PFSK-1 (cell line): ENCODE measurements around the gene UBXN1.

ENCODE experiments used
- FOXP2 ChIP-seq: optimal IDR thresholded peaks from 2 replicates; pipeline ENCODE3; 2011; ENCODE audit warnings: borderline replicate concordance, control low read depth, inconsistent platforms; ENCODE audit not compliant: insufficient read depth; ENCODE audit errors: extremely low read length, extremely low read depth
- POLR2AphosphoS5 ChIP-seq: IDR thresholded peaks from 2 replicates; pipeline ENCODE4 v1.6.1; 2012; ENCODE audit warnings: low read depth, mild to moderate bottlenecking, control low read depth, low read length, moderate library complexity
- SIN3A ChIP-seq: IDR thresholded peaks from 2 replicates; pipeline ENCODE4 v1.6.1; 2012; ENCODE audit warnings: mild to moderate bottlenecking, low read length, moderate library complexity, borderline replicate concordance; ENCODE audit not compliant: insufficient read depth
- TAF1 ChIP-seq: IDR thresholded peaks from 2 replicates; pipeline ENCODE4 v1.6.1; 2012; ENCODE audit warnings: low read length, control low read depth, borderline replicate concordance; ENCODE audit not compliant: insufficient read depth
- TF ChIP-seq, protein P1 (sequence below), 2 experiments: IDR thresholded peaks; 2 replicates each; pipeline versions ENCODE4 v1.6.1 to v1.8.0; 2011 to 2012; ENCODE audit warnings: low read depth in 2 of 2, low read length in 2 of 2, control low read depth in 1 of 2, inconsistent platforms in 1 of 2, mild to moderate bottlenecking in 1 of 2, moderate library complexity in 1 of 2; ENCODE audit not compliant: insufficient read depth in 1 of 2

UBXN1 gene

DNA sequence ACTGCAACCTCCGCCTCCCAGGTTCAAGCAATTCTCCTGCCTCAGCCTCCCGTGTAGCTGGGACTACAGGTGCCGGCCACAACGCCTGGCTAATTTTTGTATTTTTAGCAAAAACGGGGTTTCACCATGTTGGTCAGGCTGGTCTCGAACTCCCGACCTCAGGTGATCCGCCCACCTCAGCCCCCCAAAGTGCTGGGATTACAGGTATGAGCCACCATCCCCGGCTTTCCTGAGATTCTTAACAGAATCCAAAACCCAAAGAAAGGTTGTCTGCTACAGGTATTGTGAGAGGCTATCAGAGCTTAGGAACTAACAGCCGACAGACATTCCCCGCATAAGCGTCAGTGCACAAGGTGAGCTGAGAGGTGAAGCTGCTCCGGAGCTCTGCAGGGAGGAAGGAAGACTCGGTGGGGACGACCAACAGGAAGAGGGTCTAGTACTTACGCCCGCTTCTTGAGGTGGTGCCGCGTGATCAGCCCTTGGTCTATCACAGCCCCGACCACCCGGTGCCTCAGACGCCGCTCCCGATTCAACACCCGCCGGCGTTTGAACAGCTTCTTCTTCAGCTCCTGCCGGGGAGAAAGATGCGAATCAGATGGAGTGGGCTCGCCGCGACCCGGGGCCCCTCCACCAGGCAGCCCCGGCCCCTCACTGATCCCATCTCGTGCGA, 14.3 kb downstream of the UBXN1 start:
- TF ChIP-seq FOXP2, result no peak
- TF ChIP-seq, protein P1, sequence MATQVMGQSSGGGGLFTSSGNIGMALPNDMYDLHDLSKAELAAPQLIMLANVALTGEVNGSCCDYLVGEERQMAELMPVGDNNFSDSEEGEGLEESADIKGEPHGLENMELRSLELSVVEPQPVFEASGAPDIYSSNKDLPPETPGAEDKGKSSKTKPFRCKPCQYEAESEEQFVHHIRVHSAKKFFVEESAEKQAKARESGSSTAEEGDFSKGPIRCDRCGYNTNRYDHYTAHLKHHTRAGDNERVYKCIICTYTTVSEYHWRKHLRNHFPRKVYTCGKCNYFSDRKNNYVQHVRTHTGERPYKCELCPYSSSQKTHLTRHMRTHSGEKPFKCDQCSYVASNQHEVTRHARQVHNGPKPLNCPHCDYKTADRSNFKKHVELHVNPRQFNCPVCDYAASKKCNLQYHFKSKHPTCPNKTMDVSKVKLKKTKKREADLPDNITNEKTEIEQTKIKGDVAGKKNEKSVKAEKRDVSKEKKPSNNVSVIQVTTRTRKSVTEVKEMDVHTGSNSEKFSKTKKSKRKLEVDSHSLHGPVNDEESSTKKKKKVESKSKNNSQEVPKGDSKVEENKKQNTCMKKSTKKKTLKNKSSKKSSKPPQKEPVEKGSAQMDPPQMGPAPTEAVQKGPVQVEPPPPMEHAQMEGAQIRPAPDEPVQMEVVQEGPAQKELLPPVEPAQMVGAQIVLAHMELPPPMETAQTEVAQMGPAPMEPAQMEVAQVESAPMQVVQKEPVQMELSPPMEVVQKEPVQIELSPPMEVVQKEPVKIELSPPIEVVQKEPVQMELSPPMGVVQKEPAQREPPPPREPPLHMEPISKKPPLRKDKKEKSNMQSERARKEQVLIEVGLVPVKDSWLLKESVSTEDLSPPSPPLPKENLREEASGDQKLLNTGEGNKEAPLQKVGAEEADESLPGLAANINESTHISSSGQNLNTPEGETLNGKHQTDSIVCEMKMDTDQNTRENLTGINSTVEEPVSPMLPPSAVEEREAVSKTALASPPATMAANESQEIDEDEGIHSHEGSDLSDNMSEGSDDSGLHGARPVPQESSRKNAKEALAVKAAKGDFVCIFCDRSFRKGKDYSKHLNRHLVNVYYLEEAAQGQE (IDR thresholded peaks at IDR 0.05; ENCODE audit: insufficient read depth in 1 of 2, low read depth in 2 of 2, low read length in 2 of 2), result no peak
- TF ChIP-seq POLR2AphosphoS5, result no peak
- TF ChIP-seq TAF1, result no peak
- TF ChIP-seq SIN3A, result no peak

DNA sequence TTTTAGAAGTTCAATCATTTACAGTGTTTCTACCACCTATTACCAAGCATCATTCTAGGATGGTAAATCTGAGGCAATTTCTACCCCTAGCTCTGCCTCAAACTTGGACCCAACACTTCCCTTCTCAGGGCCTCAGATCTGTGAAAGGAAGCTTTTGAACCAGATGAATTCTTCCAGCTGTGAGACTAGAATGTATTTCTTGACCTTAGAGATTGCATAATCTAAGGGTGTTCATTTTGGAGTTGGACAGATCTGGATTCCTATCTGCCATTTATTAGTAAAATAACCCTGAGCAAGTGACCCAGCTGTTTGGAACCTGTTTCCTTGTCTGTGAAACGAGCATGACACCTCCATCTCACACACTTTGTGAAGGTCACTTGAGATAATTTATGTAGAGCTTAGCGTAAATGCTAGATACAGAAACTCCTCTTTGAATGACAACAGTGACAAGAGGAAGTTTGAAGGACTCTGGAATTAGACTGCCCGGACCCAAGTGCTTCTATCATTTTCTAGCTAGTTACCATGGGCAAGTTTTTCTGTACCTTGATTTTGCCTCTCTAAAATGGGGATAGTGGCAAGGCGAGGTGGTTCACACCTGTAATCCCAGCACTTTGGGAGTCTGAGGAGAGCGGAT, 22.0 kb downstream of the UBXN1 start:
- TF ChIP-seq, protein P1 (IDR thresholded peaks at IDR 0.05; ENCODE audit: insufficient read depth in 1 of 2, low read depth in 2 of 2, low read length in 2 of 2), result no peak

DNA sequence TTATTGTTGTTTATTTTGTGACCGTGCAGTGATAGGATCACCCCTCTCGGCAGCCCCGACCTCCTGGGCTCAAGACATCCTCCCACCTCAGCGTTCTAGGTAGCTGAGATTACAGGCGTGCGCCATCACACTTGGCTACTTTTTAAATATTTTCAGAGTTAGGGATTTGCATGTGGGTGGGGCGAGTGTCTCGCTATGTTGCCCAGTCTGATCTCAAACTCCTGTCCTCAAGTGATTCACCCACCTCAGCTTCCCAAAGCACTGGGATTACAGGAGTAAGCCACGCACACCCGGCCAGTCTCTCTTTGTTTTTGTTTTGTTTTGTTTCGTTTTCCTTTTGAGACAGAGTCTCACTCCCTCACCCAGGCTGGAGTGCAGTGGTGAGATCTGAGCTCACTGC, 24.6 kb downstream of the UBXN1 start:
- TF ChIP-seq TAF1 (no peak), POLR2AphosphoS5 (no peak), SIN3A (no peak), FOXP2 (no peak)
- TF ChIP-seq, protein P1 (IDR thresholded peaks at IDR 0.05; ENCODE audit: insufficient read depth in 1 of 2, low read depth in 2 of 2, low read length in 2 of 2), result no peak

DNA sequence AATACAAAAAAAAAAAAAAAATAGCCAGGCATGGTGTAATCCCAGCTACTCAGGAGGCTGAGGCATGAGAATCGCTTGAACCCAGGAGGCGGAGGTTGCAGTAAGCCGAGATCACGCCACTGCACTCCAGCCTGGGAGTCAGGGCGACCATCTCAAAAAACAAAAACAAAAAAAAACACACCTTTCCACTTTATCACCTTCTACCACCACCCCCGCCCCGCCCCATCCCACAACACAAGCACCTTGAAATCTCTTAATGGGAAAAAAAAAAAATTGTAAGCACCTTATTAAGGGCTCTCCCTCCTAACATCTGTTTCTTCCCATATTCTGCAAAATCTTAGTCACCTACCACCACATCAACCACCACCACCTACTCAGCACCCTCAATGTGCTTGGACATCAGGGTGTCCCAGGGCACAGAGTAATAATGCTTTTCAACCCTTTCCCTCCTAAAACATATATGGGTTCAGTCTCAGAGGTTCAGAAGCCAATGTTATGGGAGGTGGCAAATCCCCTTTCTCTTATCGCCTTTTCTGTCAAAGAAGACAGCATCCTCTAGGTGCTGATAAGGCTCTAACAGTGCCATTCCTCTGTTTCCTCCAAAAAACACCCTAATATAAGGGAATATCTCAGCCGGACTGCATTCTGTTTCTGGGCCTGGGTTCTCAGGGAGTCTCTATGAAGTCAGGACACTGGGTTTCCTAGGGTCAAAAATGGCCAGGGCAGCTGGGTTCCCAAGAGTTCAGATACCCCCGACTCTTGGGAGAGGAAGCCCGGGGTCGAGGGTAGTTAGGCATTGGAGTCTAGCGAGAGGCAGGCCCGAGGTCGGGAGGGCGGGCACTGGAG, 26.5 kb downstream of the UBXN1 start:
- TF ChIP-seq TAF1 (no peak), SIN3A (no peak)
- TF ChIP-seq, protein P1 (IDR thresholded peaks at IDR 0.05; ENCODE audit: insufficient read depth in 1 of 2, low read depth in 2 of 2, low read length in 2 of 2), result no peak
